Measurements from ENCODE around the gene GAREM2. TPM values are rescaled to one million over a fixed set of nuclear protein-coding genes. Genes with fewer than 3 reads are reported as not detected.

The GAREM2 gene
- total and polyA plus RNA-seq, 9 of the 15 experiments (the other 6 are each of a cell fraction or from before 2014, with no cell fraction given), result 1.7 to 12.4 (median 2.5) TPM

DNA sequence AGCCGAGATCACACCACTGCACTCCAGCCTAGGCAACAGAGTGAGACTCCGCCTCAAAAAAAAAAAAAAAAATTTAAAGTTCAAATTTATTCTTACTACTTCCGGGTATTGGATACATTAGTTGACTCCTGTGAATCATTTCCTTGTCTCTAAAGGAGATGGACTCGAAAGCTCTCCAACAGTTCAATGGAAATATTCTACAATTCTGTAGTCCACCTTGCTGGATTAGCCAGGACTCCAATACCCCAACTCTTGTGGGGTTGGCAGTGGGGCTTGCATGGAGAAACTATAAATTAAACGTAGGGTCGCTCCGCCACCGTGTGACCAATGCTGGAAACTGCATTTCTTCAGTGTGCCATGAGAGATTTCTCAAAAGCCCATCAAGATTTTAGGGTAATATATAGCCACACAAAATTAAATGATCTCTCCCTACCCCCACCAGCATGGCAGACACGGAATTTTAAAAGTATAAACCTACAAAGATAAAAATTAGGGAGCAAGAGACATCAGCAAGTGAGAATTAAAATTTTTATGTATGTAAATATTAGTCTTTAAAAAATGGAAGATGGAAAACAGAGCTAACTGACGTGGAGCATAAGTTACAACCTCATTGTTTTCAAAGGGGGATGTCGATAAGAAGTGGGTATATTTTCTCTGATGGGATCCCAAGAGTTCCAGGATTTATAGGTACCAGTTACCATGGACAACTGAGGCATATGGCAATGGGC lies 27.8 kb upstream of the GAREM2 start (continued):
- TF ChIP-seq PML (IDR thresholded peaks at IDR 0.05; ENCODE audit: low read length) (0 out of 2 replicates have a peak, but pooled peaks have one; percentile 37), ZNF707 (CRISPR knock-in tag; conservative IDR thresholded peaks at IDR 0.05) (no peak), ZFPM2 (CRISPR knock-in tag; IDR thresholded peaks at IDR 0.05) (no peak), NR2C2 (CRISPR knock-in tag; IDR thresholded peaks at IDR 0.05) (no peak), NR2C2 (tag; IDR thresholded peaks at IDR 0.05) (peak; percentile 47; the same call in 1 of the 2 replicates), POLR2AphosphoS2 (IDR thresholded peaks at IDR 0.05; ENCODE audit: low read length) (no peak), NFYB (IDR thresholded peaks at IDR 0.05; ENCODE audit: extremely low read depth, insufficient read length) (no peak), CC2D1A (IDR thresholded peaks at IDR 0.05) (peak; percentile 43), NFIC (IDR thresholded peaks at IDR 0.05) (0 out of 2 replicates have a peak, but pooled peaks have one; percentile 15)
- TF ChIP-seq, protein P1, sequence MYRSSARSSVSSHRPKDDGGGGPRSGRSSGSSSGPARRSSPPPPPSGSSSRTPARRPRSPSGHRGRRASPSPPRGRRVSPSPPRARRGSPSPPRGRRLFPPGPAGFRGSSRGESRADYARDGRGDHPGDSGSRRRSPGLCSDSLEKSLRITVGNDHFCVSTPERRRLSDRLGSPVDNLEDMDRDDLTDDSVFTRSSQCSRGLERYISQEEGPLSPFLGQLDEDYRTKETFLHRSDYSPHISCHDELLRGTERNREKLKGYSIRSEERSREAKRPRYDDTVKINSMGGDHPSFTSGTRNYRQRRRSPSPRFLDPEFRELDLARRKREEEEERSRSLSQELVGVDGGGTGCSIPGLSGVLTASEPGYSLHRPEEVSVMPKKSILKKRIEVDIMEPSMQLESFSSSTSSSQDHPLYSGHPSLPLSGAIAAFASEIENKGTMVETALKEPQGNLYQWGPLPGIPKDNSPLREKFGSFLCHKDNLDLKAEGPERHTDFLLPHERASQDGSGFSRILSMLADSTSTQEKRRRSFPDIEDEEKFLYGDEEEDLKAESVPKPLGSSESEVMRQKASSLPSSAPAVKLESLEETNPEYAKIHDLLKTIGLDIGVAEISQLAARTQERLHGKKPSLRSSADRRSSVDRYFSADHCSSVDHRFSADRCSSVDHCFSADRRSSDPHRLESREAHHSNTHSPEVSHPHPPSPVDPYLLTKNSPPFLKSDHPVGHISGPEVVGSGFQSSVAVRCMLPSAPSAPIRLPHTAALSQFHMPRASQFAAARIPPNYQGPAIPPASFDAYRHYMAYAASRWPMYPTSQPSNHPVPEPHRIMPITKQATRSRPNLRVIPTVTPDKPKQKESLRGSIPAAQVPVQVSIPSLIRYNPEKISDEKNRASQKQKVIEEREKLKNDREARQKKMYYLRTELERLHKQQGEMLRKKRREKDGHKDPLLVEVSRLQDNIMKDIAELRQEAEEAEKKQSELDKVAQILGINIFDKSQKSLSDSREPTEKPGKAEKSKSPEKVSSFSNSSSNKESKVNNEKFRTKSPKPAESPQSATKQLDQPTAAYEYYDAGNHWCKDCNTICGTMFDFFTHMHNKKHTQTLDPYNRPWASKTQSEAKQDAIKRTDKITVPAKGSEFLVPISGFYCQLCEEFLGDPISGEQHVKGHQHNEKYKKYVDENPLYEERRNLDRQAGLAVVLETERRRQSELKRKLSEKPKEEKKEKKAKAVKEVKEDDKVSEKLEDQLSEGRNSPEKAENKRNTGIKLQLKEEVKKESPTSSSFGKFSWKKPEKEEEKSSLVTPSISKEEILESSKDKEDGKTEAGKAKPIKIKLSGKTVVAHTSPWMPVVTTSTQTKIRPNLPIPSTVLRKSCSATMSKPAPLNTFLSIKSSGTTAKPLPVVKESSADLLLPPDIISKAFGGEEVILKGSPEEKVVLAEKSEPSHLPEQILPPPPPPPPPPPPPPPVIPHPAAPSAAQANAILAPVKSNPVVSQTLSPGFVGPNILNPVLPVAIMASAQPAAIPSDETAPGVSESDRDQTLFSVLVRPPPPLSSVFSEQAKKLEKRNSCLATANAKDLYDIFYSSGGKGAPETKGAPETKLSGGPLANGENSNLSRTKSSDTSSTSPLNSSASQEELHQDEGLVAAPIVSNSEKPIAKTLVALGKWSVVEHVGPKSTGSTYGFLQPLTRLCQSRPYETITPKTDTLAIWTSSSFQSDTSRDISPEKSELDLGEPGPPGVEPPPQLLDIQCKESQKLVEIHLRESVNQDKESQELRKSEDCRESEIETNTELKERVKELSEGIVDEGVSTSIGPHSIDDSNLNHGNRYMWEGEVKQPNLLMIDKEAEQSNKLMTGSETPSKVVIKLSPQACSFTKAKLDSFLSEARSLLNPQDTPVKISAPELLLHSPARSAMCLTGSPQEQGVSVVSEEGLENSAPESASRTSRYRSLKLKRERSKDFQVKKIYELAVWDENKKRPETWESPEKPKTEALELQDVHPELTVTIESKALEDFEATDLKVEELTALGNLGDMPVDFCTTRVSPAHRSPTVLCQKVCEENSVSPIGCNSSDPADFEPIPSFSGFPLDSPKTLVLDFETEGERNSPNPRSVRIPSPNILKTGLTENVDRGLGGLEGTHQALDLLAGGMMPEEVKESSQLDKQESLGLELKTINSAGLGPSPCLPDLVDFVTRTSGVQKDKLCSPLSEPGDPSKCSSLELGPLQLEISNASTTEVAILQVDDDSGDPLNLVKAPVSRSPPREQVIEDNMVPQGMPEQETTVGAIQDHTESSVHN (IDR thresholded peaks at IDR 0.05; ENCODE audit: borderline replicate concordance in 1 of 2, low read depth in 1 of 2), result no peak
- TF ChIP-seq, protein P2, sequence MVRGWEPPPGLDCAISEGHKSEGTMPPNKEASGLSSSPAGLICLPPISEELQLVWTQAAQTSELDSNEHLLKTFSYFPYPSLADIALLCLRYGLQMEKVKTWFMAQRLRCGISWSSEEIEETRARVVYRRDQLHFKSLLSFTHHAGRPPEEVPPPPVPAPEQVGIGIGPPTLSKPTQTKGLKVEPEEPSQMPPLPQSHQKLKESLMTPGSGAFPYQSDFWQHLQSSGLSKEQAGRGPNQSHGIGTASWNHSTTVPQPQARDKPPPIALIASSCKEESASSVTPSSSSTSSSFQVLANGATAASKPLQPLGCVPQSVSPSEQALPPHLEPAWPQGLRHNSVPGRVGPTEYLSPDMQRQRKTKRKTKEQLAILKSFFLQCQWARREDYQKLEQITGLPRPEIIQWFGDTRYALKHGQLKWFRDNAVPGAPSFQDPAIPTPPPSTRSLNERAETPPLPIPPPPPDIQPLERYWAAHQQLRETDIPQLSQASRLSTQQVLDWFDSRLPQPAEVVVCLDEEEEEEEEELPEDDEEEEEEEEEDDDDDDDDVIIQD (CRISPR knock-in tag; IDR thresholded peaks at IDR 0.05), result no peak
- TF ChIP-seq, protein P3, sequence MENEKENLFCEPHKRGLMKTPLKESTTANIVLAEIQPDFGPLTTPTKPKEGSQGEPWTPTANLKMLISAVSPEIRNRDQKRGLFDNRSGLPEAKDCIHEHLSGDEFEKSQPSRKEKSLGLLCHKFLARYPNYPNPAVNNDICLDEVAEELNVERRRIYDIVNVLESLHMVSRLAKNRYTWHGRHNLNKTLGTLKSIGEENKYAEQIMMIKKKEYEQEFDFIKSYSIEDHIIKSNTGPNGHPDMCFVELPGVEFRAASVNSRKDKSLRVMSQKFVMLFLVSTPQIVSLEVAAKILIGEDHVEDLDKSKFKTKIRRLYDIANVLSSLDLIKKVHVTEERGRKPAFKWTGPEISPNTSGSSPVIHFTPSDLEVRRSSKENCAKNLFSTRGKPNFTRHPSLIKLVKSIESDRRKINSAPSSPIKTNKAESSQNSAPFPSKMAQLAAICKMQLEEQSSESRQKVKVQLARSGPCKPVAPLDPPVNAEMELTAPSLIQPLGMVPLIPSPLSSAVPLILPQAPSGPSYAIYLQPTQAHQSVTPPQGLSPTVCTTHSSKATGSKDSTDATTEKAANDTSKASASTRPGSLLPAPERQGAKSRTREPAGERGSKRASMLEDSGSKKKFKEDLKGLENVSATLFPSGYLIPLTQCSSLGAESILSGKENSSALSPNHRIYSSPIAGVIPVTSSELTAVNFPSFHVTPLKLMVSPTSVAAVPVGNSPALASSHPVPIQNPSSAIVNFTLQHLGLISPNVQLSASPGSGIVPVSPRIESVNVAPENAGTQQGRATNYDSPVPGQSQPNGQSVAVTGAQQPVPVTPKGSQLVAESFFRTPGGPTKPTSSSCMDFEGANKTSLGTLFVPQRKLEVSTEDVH (IDR thresholded peaks at IDR 0.05; ENCODE audit: low read depth, partially characterized antibody), result peak; percentile 43
- TF ChIP-seq, protein P4, sequence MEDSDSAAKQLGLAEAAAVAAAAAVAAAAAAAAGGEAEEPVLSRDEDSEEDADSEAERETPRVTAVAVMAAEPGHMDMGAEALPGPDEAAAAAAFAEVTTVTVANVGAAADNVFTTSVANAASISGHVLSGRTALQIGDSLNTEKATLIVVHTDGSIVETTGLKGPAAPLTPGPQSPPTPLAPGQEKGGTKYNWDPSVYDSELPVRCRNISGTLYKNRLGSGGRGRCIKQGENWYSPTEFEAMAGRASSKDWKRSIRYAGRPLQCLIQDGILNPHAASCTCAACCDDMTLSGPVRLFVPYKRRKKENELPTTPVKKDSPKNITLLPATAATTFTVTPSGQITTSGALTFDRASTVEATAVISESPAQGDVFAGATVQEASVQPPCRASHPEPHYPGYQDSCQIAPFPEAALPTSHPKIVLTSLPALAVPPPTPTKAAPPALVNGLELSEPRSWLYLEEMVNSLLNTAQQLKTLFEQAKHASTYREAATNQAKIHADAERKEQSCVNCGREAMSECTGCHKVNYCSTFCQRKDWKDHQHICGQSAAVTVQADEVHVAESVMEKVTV (CRISPR knock-in tag; IDR thresholded peaks at IDR 0.05), result peak; percentile 89
